ENCODE results near the gene SLC8A1. TPM values are rescaled to one million over a fixed set of nuclear protein-coding genes. Genes with fewer than 3 reads are reported as not detected.
A peak's percentile ranks its signal among the peaks of the same experiment; 100 is the strongest.

The SLC8A1 gene
- total RNA-seq, 1 experiment from 2014 or later, result 1.7 TPM

DNA sequence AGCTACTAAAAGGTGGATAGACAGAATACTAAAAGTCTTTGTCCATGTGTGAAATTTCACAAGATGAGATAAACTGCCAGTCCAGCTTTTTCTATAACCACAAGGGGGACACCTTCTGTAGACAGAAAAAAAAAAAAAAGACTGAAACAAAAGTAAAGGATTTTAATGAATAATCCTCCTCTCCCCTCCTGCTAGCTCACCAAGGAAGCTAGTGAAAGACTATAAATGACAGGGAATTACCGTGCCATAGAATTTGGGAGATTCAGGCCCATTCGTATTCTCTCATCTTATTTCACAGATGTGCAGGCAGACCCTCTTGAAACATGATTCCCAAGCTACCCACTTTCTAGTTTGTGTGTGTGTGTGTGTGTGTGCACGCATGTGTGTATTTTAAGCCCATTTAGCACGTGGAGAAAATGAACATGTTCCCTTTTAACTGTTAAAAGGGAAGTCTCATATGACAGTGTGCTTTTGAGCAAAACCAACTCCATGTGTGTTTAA lies 36.3 kb upstream of the SLC8A1 start:
- Histone ChIP-seq H2AFZ (ENCODE audit: low read length) (no peak overlapping the region), H3K79me1 (ENCODE audit: insufficient read depth, low read depth, low read length, poor library complexity, severe bottlenecking) (no peaks in the 10 kb centered on the region), H3K4me2 (ENCODE audit: insufficient read depth, insufficient read length, low read length) (no peak overlapping the region), H3K79me2 (ENCODE audit: insufficient read depth, low read length) (no peaks in the 10 kb centered on the region), H3K27ac (ENCODE audit: insufficient read length, low read depth, low read length) (no peak overlapping the region), H2BK15ac (ENCODE audit: low read depth, low read length) (no peak overlapping the region), H3K56ac (ENCODE audit: insufficient read length, low read depth, low read length) (no peak overlapping the region), H3T11ph (ENCODE audit: low read length) (no peak overlapping the region), H3K4ac (ENCODE audit: low read depth, low read length) (no peak overlapping the region), H4K5ac (ENCODE audit: insufficient read length, low read depth, low read length) (no peak overlapping the region), H2BK12ac (ENCODE audit: insufficient read length, low read depth, low read length) (no peak overlapping the region), H3K4me1 (ENCODE audit: insufficient read depth, low read length) (no peaks in the 10 kb centered on the region), H4K20me1 (ENCODE audit: control insufficient read depth, insufficient read depth, insufficient read length) (no peaks in the 10 kb centered on the region), H3K18ac (ENCODE audit: insufficient read length, low read depth, low read length) (no peak overlapping the region), H2AK5ac (ENCODE audit: insufficient read length, low read length) (no peak overlapping the region), H3K23me2 (ENCODE audit: insufficient read length, low read depth, low read length, poor library complexity, severe bottlenecking) (no peaks in the 10 kb centered on the region), H4K8ac (replicated peaks; ENCODE audit: insufficient read length, low read depth, low read length) (no peak overlapping the region), H4K91ac (ENCODE audit: insufficient read length, low read depth, low read length) (no peak overlapping the region), H3K9ac (ENCODE audit: extremely low read depth, insufficient read length, low read length) (no peak overlapping the region), H2BK120ac (ENCODE audit: low read depth, low read length, poor library complexity, severe bottlenecking) (no peak overlapping the region), H3K9me3 (ENCODE audit: control insufficient read depth, low read depth, low read length) (no peaks in the 10 kb centered on the region), H3K23ac (ENCODE audit: insufficient read length, low read depth, low read length) (no peak overlapping the region), H3K27me3 (ENCODE audit: insufficient read depth, low read length) (no peaks in the 10 kb centered on the region), H2BK5ac (ENCODE audit: insufficient read length, low read length) (no peak overlapping the region), H3K14ac (ENCODE audit: insufficient read depth, low read length) (no peak overlapping the region), H2BK20ac (ENCODE audit: low read depth, low read length, poor library complexity, severe bottlenecking) (no peak overlapping the region)
- H3K27ac Mint-ChIP-seq, result no peak overlapping the region
- H3K36me3 Mint-ChIP-seq (ENCODE audit: insufficient read depth in 1 of 3, low read depth in 3 of 3), result peaks cover 0 to 6% (median 0%) of the 10 kb centered on the region in 3 experiments; a peak in 1 of 7 replicates
- TF ChIP-seq, protein P1, sequence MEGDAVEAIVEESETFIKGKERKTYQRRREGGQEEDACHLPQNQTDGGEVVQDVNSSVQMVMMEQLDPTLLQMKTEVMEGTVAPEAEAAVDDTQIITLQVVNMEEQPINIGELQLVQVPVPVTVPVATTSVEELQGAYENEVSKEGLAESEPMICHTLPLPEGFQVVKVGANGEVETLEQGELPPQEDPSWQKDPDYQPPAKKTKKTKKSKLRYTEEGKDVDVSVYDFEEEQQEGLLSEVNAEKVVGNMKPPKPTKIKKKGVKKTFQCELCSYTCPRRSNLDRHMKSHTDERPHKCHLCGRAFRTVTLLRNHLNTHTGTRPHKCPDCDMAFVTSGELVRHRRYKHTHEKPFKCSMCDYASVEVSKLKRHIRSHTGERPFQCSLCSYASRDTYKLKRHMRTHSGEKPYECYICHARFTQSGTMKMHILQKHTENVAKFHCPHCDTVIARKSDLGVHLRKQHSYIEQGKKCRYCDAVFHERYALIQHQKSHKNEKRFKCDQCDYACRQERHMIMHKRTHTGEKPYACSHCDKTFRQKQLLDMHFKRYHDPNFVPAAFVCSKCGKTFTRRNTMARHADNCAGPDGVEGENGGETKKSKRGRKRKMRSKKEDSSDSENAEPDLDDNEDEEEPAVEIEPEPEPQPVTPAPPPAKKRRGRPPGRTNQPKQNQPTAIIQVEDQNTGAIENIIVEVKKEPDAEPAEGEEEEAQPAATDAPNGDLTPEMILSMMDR (conservative IDR thresholded peaks at IDR 0.05), result peak; percentile 60
- WGBS (ENCODE audit: extremely low coverage, insufficient read length, low lambda C conversion rate), result no CpG with 5 or more reads among the region's 4 CpGs
- H3K4me1 Mint-ChIP-seq, result peaks cover 4 to 11% of the 10 kb centered on the region in 2 experiments
- H3K27me3 Mint-ChIP-seq (ENCODE audit: low read depth), result no peaks in the 10 kb centered on the region
- no peak overlapping the region for H3K4me3 Mint-ChIP-seq
- no peak for DNase-seq
- peaks cover 0 to 3% of the 10 kb centered on the region in 2 experiments; a peak in 3 of 5 replicates for H3K9me3 Mint-ChIP-seq

Measured in H9 (cell line).